A673 (cell line): ENCODE data around the gene NR2F1-AS1. TPM values are rescaled to one million over a fixed set of nuclear protein-coding genes. Genes with fewer than 3 reads are reported as not detected.

Experiments
- BruUV-seq: library from RNA; stranded (reverse); fragments of 400-500 nt; replicated peaks from 2 replicates; lab custom pipeline; 2021; lab: Mats Ljungman, UMichigan
- CTCF ChIA-PET: fragments of 300-600 bp; sonication (Branson Sonifier 250); formaldehyde crosslinking; loops from one replicate; lab custom pipeline; 2022; ENCODE audit warnings: antibody characterized with exemption; lab: Charles Lee
- POLR2A ChIA-PET: fragments of 300-600 bp; sonication (Branson Sonifier 250); formaldehyde crosslinking; loops from one replicate; lab custom pipeline; 2022; ENCODE audit warnings: antibody characterized with exemption; ENCODE audit not compliant: low non-redundant PET; lab: Charles Lee
- DNase-seq: peaks from one replicate; pipeline ENCODE4 v3.0.0-alpha.2; 2015; ENCODE audit warnings: low spot score
- H3K27ac ChIP-seq: fragments of 200-600 bp; sonication (generic); 2 replicates; pipeline ENCODE4 v1.5.1; 2016; ENCODE audit warnings: mixed run types, low read depth, mild to moderate bottlenecking, mixed read lengths, antibody characterized with exemption, low read length; ENCODE audit not compliant: poor library complexity, severe bottlenecking
- H3K27me3 ChIP-seq: fragments of 200-600 bp; sonication (generic); replicated peaks from 2 replicates; pipeline ENCODE4 v1.6.1; 2017; ENCODE audit warnings: mixed run types, low read depth, mild to moderate bottlenecking, mixed read lengths, antibody characterized with exemption, low read length; ENCODE audit not compliant: insufficient read depth, poor library complexity
- H3K36me3 ChIP-seq: fragments of 200-600 bp; sonication (generic); 2 replicates; pipeline ENCODE4 v1.6.1; 2016; ENCODE audit warnings: mixed run types, mild to moderate bottlenecking, mixed read lengths, antibody characterized with exemption, low read length; ENCODE audit not compliant: insufficient read depth, poor library complexity, severe bottlenecking
- H3K4me1 ChIP-seq: fragments of 200-600 bp; sonication (generic); 2 replicates; pipeline ENCODE4 v1.6.1; 2017; ENCODE audit warnings: mixed run types, mild to moderate bottlenecking, mixed read lengths, antibody characterized with exemption, low read length; ENCODE audit not compliant: insufficient read depth, poor library complexity, severe bottlenecking
- H3K4me3 ChIP-seq: fragments of 200-600 bp; sonication (generic); 2 replicates; pipeline ENCODE4 v1.5.1; 2016; ENCODE audit warnings: low read depth, mixed run types, mild to moderate bottlenecking, mixed read lengths, low read length; ENCODE audit not compliant: poor library complexity, severe bottlenecking
- H3K9me3 ChIP-seq: fragments of 200-600 bp; sonication (generic); 2 replicates; pipeline ENCODE4 v1.6.1; 2016; ENCODE audit warnings: mixed run types, low read depth, mild to moderate bottlenecking, mixed read lengths, antibody characterized with exemption, low read length; ENCODE audit not compliant: poor library complexity, severe bottlenecking
- CTCF ChIP-seq: fragments of 300-800, 200-600 bp; sonication (generic); conservative IDR thresholded peaks from 2 replicates; pipeline ENCODE4 v1.5.1; 2017; ENCODE audit warnings: low read depth, mild to moderate bottlenecking, antibody characterized with exemption, low read length, moderate library complexity, mixed read lengths
- EZH2 ChIP-seq: fragments of 200-600 bp; sonication (generic); IDR thresholded peaks from 2 replicates; pipeline ENCODE4 v1.6.1; 2017; ENCODE audit warnings: borderline replicate concordance, low read depth, mild to moderate bottlenecking, mixed read lengths, antibody characterized with exemption, low read length; ENCODE audit not compliant: poor library complexity, severe bottlenecking
- intact Hi-C: fragments of 100-400 bp; cut with micrococcal nuclease; formaldehyde crosslinking; loops from one replicate; pipeline ENCODE4 v1.10.0; 2022; ENCODE audit not compliant: unreplicated experiment
- total RNA-seq: library from RNA; stranded (reverse); gene quantifications from 2 replicates; pipeline ENCODE4 v1.2.3, GENCODE V29; 2021

NR2F1-AS1 gene
- total RNA-seq, 1 experiment from 2014 or later, result 2.3 TPM

- DNase-seq, result no peak
- POLR2A ChIA-PET, result no interaction called here
- intact Hi-C loops, result loop anchor here (5.0 kb wide), 1 partner anchor 193 kb away; no protein-coding TSS in a partner anchor
- Histone ChIP-seq H3K9me3 (no peaks in the 10 kb centered on the region), H3K4me1 (no peaks in the 10 kb centered on the region), H3K4me3 (no peak overlapping the region), H3K27me3 (peaks cover 97% of the 10 kb centered on the region), H3K27ac (no peak overlapping the region), H3K36me3 (no peaks in the 10 kb centered on the region)
- CTCF ChIA-PET, result no interaction called here
- TF ChIP-seq EZH2 (no peak), CTCF (no peak)
- no TSS peak for BruUV-seq
Observed at GRCh38 chr5:93608855-93609254, 27.8 kb upstream of the NR2F1-AS1 start.

- intact Hi-C loops, result loop anchor here (5.0 kb wide), 1 partner anchor 195 kb away; no protein-coding TSS in a partner anchor
- no peaks in the 10 kb centered on the region for H3K4me1 ChIP-seq
- ChIA-PET POLR2A (no interaction called here), CTCF (interaction anchor here (0.8 to 1.2 kb wide), 2 partner anchors 194 to 304 kb away, joined by 3 read pairs; no protein-coding TSS in a partner anchor)
- H3K4me3 ChIP-seq, result no peak overlapping the region
- H3K27ac ChIP-seq, result no peak overlapping the region
- no TSS peak for BruUV-seq
- no peaks in the 10 kb centered on the region for H3K36me3 ChIP-seq
- peak; percentile 65 for DNase-seq
- TF ChIP-seq EZH2 (no peak), CTCF (peak; percentile 70)
- H3K27me3 ChIP-seq, result peaks cover 95% of the 10 kb centered on the region
- no peaks in the 10 kb centered on the region for H3K9me3 ChIP-seq
Observed at GRCh38 chr5:93607367-93608258, 26.6 kb upstream of the NR2F1-AS1 start.

GRCh38 chr5:93606382-93606752 is 25.3 kb upstream of the NR2F1-AS1 start:
- Histone ChIP-seq H3K9me3 (no peaks in the 10 kb centered on the region), H3K27ac (no peak overlapping the region), H3K4me1 (no peaks in the 10 kb centered on the region), H3K4me3 (no peak overlapping the region), H3K36me3 (no peaks in the 10 kb centered on the region), H3K27me3 (peaks cover 84% of the 10 kb centered on the region)
- intact Hi-C loops, result loop anchor here (5.0 kb wide), 1 partner anchor 196 kb away; no protein-coding TSS in a partner anchor
- POLR2A ChIA-PET, result no interaction called here
- no peak for TF ChIP-seq CTCF
- TF ChIP-seq EZH2, result no peak
- no TSS peak for BruUV-seq
- DNase-seq, result no peak
- CTCF ChIA-PET, result interaction anchor here (0.8 kb wide), 1 partner anchor 306 kb away, joined by 3 read pairs; no protein-coding TSS in a partner anchor
